A549 (cell line): Measurements from ENCODE around the gene SPRED3.

Experiments used
- CEBPB ChIP-seq, 2 experiments: fragments of >200 bp in 1 of 2; sonication (Bioruptor Twin) in 1 of 2; formaldehyde crosslinking in 1 of 2; IDR thresholded peaks; 2 replicates each; pipeline ENCODE4 v1.6.1; 2012 to 2016
- EP300 ChIP-seq, 2 experiments: fragments of >200 bp; sonication (Bioruptor Twin); formaldehyde crosslinking; IDR thresholded peaks; 2 replicates in 1 of 2; 3 replicates in 1 of 2; pipeline ENCODE4 v1.6.1; 2016 to 2017
- FOSL2 ChIP-seq, 2 experiments: fragments of 450-650 bp in 1 of 2; fragments of >200 bp in 1 of 2; sonication (Bioruptor Twin) in 1 of 2; formaldehyde crosslinking; IDR thresholded peaks; 2 replicates each; pipeline versions ENCODE4 v1.5.0 to v1.6.1; 2016 to 2020; ENCODE audit warnings: mild to moderate bottlenecking in 1 of 2, moderate library complexity in 1 of 2
- JUN ChIP-seq, 2 experiments: fragments of >200 bp; sonication (Bioruptor Twin); formaldehyde crosslinking; IDR thresholded peaks; 2 replicates in 1 of 2; 3 replicates in 1 of 2; pipeline ENCODE4 v1.6.1; 2016 to 2017
- POLR2A ChIP-seq: IDR thresholded peaks from 2 replicates; pipeline ENCODE4 v1.6.1; 2012; ENCODE audit warnings: mild to moderate bottlenecking, low read length
- SREBF2 ChIP-seq: fragments of 450-650 bp; IDR thresholded peaks from 2 replicates; pipeline ENCODE4 v1.6.1; 2014; ENCODE audit warnings: mild to moderate bottlenecking, moderate library complexity
- USF2 ChIP-seq: fragments of 450-650 bp; IDR thresholded peaks from 2 replicates; pipeline ENCODE4 v1.6.1; 2014; ENCODE audit warnings: antibody characterized with exemption
- TF ChIP-seq, protein P1 (sequence below): fragments of >200 bp; sonication (Bioruptor Twin); formaldehyde crosslinking; IDR thresholded peaks from 3 replicates; pipeline ENCODE4 v1.5.1; 2016

DNA sequence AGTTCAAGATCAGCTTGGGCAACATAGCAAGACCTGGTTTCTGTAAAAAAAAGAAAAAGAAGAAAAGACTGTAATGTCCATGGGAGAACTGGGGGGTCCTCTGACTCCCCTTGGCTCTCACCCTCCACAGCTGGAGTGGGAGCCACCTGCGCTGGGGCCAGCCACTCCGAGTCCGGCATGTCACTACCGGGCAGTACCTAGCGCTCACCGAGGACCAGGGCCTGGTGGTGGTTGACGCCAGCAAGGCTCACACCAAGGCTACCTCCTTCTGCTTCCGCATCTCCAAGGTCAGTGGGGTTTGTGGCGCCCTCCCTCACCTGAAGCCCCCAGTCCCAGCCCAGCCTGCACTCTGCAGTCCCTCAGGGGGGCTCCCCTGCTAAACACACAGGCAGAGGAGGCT is 59.7 kb downstream of the SPRED3 start:
- TF ChIP-seq, protein P1, sequence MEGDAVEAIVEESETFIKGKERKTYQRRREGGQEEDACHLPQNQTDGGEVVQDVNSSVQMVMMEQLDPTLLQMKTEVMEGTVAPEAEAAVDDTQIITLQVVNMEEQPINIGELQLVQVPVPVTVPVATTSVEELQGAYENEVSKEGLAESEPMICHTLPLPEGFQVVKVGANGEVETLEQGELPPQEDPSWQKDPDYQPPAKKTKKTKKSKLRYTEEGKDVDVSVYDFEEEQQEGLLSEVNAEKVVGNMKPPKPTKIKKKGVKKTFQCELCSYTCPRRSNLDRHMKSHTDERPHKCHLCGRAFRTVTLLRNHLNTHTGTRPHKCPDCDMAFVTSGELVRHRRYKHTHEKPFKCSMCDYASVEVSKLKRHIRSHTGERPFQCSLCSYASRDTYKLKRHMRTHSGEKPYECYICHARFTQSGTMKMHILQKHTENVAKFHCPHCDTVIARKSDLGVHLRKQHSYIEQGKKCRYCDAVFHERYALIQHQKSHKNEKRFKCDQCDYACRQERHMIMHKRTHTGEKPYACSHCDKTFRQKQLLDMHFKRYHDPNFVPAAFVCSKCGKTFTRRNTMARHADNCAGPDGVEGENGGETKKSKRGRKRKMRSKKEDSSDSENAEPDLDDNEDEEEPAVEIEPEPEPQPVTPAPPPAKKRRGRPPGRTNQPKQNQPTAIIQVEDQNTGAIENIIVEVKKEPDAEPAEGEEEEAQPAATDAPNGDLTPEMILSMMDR = no peak
- TF ChIP-seq EP300 (IDR thresholded peaks at IDR 0.05) (no peak), POLR2A (no peak), JUN (IDR thresholded peaks at IDR 0.05) (no peak), SREBF2 (no peak), USF2 (no peak), FOSL2 (IDR thresholded peaks at IDR 0.05) (no peak), FOSL2 (CRISPR knock-in tag; IDR thresholded peaks at IDR 0.05) (no peak), CEBPB (IDR thresholded peaks at IDR 0.05) (no peak)
